ENCODE measurements around the gene TFF2.

Gene TFF2

DNA sequence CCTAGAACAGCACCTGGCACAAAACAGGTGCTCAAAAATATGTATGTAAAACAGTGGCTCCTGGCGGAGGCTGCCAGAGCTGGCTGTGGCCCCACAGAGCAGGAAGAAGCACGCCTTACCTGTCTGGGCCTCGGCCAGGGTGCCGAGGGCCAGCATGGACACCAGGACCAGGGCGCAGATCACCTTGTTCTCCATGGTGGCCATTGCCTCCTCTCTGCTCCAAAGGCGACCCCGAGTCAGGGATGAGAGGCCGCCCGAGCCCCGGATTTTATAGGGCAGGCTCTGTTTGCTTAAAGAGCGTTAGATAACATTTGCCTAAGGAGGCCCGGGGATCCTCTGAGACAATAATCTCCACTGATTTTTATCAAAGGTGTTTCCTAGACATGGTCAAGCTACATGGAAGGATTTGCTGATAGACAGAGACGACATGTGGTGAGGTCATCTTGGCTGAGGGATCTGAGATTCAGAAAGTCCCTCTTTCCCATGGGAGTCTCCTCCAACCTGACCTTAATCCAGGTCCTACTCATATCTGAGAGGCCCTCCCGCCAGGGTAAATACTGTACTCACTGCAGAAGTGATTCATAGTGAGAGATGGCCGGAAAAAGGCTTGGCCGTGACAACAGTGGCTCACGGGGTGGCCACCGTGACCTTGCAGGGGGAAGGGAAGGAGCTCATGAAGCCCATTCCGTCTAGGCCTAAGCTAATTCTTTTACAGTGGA, 15.7 kb upstream of the TFF2 start, which contains the start of gene TFF1:
TSS of gene TFF1 (minus strand) at position 244 of the 719 bp plus-strand sequence. CDS start at position 204, 40 bp downstream.
- no peak for DNase-seq (ENCODE audit: low read depth)

DNA sequence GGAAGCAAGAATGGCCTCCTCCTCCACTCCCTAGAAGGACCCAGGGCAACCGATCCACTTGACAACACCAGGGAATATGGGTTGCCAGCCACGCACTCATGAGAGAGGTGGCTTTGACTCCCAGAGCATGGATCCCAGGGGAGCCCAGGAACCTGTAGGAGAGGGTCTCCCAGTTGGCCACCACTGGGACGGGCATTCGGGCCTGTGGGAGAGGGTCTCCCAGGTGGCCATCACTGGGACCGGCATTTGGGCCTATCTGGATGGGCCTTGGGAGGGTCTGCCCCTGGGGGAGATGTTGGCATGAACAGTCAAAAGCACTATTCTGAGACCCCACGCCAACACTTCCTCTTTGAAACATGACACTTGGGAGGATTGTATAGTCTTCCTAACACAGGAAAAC, 15.0 kb upstream of the TFF2 start:
- DNase-seq (ENCODE audit: low read depth): no peak

DNA sequence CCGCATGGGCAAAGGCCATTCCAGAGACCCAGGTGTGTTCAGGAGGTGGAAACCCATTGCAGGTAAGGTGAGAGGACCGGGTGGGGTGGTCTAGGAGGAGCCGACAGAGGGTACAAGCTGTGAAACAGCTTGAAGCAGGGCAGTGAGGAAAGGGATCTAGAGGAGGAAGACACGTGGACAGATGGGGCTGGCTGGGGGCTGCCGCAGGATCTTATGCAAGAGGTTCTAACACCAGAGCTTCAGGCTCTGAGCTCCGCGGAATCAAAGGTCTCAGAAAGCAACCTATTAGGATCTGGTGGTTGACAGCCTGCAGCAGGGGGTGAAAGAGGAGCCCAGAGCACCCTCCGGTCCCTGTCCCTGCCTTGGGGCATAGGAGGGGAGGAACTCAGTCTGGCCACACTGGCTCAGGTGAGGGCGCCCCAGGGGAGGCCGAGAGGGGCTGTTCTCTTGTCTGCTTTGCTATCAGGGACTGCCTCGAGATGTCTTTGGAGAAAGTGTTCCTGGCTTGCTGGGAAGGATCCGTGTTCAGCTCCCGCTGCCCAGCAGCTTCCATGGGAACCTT, 13.6 kb upstream of the TFF2 start:
- DNase-seq (ENCODE audit: low read depth): no peak

DNA sequence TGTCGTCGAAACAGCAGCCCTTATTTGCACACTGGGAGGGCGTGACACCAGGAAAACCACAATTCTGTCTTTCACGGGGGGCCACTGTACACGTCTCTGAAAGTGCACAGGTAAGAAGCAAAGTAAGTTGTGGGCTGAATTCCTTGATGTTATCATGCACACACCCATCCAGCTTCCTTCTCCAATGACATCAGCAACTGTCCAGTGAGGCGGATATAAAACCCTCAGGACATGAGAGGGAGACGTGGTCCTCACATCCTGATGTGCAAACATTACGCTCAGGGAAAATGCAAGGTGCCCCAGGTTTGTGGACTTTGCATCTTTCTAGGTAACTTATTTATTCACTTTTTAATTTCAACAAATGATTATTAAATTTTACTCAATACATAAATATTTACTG, 12.5 kb upstream of the TFF2 start:
- no peak for DNase-seq (ENCODE audit: low read depth)

DNA sequence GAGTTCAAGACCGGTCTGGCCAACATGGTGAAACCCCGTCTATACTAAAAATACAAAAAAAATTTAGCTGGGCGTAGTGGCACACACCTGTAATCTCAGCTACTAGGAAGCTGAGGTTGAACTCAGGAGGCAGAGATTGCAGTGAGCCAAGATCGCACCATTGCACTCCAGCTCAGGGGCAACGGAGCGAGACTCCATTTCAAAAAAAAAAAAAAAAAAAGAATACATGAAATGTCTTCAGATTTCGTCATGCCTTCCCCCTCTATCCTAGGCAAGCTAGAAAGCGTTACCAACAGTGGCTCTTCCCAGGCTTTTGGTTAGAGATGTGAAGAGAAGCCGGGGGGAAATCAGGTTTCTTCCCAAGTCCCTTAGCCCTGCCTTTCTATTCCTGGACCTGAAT, 11.9 kb upstream of the TFF2 start:
- no peak for DNase-seq (ENCODE audit: low read depth)

DNA sequence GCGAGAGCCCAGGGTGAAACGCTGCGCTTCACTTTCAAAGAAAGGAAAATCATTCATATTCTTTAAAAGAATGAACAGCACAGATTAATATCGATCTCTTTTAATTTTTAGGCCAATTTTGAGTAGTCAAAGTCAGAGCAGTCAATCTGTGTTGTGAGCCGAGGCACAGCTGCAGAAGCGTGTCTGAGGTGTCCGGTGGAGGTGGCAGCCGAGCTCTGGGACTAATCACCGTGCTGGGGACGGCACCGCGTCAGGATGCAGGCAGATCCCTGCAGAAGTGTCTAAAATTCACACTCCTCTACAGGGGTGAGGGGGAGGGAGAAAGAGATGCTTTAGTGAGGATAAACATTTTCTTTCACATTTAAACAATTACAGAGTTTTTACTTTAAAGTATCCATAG, 11.4 kb upstream of the TFF2 start:
- DNase-seq (ENCODE audit: low read depth): no peak

DNA sequence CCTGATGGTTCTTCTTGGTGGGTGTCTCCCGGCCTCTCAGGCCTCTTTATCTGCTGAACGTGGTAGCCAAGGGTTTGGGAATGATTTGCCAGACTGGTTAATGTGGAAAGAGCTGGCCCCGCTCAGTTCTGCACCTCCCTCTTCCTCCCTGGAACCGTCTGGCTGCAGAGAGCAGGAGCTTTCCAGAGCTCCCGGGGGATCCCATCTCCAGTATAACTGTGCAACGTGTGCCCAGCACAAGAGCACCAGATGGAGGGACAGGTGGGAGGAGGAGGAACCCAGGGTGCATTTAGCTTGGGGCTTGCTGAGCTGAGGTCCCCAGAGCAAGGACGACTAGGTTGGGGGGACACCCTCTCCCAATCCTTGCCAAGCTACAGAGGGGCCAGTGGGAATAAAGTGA, 10.5 kb upstream of the TFF2 start:
- no peak for DNase-seq (ENCODE audit: low read depth)

DNA sequence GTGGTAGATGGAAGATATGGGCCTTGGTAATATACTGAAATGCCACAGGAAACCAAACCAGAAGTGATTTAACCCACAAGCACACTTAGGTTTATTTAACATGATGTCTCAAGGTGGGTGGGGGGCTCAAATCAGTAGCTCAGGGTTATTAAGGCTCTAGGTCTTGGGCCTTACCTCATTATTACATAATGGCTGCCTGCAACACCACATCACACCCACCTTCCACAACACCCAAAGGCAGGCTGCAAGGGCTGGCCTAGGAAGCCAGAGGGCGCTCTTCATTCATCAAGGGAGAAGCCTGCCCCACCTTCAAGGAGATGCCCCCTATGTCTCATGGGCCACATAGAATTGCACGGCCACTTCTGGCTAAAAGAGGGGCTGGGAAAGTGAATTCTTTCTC, 9.5 kb upstream of the TFF2 start:
- DNase-seq (ENCODE audit: low read depth): no peak

DNA sequence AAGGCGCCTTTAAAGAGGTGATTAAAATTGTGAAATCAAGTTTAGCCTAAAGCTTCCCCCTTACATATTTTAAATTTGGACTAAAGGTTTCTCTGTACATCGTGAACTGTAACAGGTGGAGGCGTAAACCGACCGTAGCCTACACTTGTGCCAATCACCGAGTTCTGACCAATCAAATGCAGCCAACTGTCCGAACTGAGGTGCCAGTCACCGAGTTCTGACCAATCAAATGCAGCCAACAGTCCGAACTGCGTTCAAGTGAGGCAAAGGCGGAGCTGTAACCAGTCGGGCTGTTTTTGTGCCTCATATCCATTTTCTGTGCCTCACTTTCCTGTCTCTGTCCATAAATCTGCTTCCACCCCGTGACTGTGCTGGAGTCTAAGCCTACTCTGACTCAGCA, 8.1 kb upstream of the TFF2 start:
- DNase-seq (ENCODE audit: low read depth): no peak

DNA sequence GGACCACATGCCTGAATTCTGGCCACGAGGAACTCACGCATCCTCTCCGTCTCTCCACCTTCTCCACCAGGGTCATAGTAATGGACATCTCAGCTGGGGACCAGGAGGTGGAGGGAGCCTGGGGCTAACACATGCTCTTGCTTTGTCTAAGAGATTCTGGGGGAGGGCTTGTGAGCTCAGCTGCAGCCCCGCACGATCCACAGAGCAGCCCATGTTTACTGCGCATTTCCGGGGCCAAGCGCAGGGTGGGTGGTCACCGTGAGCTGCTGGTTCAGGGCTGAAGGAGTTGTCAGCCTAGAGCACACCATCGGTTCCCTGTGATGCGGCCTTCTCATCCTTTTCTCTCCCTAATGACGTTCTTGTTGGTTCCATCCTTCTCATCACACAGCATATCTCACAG, 7.5 kb upstream of the TFF2 start:
- DNase-seq (ENCODE audit: low read depth): no peak

DNA sequence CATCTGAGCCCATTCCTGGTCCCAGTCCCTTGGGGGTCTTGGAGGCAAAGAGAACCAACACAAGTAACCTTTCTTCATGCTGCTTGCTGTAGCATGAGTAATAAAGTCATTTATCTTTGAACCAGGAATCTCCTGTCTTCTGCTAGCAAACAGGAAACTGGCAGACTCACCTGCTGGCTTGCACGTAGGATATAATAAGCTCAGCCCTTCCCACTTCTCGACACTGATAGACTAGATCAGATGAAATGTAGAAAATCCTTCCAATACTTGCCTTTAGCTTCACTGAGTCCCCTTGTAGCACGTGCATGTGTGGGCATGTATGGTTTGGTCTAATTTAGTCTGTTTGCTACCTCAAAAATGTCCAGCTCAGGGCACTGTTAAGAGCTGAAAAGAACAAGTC, 6.5 kb upstream of the TFF2 start:
- no peak for DNase-seq (ENCODE audit: low read depth)

DNA sequence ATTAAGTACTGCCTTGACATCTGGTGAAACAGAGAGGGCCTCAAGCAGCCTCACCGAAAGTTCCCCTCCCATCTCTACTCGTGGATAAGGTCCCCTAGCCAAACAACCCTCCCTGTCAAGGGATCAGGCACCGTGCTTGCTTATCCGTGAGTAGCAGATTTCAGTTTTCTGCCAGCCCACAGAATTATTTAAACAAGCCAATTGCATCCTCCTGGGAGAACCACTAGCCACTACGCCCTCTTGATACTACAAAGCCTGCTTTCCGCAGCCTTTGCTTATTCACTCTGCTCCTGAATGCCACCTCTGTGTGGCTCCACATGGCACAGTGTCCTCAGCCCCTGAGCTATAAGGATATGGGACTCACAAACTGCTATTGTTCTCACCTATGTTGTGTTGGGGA, 5.9 kb upstream of the TFF2 start:
- no peak for DNase-seq (ENCODE audit: low read depth)

DNA sequence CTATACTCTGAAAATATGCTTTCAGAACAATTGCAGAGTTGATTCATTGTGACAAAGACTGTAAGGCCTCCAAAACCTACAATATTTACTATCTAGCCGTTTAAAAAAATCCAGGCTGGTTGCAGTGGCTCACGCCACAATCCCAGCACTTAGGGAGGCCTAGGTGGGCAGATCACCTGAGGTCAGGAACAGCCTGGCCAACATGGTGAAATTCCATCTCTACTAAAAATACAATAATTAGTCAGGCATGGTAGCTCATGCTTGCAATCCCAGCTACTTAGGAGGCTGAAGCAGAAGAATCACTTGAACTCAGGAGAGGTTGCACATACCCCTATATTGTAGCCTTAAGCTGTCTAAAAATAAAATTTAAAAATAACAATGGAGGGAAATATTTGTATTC, 5.3 kb upstream of the TFF2 start:
- DNase-seq (ENCODE audit: low read depth): no peak

DNA sequence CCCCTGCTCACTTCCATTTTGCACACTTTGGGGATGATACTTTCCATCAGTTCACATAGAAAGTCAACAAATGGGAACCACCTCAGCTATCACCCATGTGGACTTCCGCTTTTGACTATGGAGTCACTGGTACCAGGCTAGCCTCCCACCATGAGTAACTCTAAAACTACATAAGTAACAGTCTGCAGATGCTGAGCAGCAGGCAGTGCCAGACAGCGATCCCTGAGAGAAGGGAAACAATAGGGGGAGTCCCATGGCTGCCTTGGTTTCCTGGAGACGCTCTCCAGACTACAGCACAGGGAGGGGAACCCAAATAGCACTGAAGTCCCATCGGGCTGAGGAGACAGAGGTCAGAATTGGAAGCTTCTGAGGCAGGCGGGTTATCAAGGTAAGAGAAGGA, 2.8 kb upstream of the TFF2 start:
- DNase-seq (ENCODE audit: low read depth): no peak

DNA sequence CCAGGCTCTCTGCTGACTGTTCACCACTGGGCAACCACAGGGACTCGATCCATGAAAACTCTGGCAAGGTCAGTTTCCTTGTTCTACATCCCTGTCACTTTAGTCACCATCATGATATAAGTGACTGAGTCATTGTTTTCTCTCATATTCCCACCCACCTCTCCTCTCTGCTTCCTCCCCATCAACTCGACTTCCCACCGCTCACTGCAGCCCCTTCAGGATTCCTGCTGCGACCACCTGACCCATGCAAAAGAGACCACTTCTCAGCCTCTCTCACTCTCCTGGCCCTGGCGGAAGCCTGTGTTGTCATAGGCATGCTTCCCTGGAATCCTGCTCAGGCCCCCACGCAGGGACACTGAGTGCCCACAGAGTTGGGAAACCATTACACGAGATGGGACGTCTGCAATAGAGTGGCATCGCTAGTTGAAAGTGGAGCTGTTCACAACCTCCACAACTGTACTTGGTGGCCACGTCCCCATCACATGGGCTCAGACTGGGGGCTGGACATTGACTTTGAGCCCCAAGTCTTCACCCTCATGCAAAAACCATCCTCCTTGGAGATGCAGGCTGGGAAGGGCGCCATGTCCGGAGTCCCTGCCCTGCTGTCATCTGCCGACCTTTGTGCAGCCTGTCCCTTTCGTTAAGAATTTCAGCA, 1.8 kb upstream of the TFF2 start:
- DNase-seq (ENCODE audit: low read depth): no peak

DNA sequence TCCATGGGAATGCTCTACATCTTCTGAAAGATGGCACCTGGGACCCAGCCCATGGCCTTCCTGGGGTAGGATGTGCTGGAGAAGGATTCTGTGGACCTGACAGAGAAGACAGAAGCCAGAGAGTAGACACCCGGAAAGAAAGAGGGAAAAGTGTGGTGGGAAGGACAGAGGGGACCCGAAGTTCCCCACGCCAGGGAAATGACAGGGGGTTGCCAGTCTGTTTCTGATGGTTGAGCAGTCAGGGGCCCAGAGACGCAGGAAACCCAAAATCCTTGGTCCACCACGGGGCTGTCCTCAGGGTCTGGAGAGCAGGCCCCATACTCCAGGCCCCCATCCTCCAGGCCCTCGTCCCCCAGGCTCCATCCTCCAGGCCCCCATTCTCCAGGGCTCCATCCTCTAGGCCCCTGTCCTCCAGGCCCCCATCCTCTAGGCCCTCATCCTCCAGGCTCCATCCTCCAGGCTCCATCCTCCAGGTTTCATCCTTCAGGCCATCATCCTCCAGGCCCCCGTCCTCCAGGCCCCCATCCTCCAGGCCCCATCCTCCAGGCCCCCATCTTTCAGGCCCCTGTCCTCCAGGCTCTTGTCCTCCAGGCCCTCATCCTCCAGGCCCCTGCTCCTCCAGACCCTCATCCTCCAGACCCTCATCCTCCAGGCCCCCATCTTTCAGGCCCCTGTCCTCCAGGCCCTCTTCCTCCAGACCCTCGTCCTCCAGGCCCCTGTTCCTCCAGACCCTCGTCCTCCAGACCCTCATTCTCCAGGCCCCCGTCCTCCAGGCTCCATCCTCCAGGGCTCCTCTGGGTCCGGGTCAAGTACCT, 1.0 kb upstream of the TFF2 start:
- no peak for DNase-seq (ENCODE audit: low read depth)

DNA sequence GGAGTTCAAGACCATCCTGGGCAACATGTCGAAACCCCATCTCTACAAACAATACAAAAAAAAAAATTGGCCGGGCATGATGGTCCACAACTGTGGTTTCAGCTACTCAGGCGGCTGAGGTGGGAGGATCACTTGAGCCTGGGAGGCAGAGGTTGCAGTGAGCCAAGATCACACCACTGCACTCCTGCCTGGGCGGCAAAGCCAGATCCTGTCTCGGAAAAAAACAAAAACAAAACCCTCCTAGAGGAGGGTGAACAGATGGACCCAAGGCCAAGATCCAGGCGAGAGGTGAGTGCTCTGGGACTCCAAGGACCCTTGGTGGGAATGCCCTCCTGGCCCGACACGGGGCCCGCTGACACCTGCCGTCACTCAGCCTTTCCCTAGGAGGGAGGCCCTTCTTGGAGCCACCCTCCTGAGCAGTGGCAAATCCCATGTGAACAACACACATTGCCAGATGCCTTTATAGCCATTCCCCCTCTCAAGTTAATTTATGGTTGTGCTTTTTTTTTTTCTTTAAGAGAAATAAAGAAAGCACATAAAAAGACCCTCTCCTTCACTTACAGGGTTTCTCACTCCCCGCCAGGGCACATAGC, 380 bp downstream of the TFF2 start:
- no peak for DNase-seq (ENCODE audit: low read depth)

DNA sequence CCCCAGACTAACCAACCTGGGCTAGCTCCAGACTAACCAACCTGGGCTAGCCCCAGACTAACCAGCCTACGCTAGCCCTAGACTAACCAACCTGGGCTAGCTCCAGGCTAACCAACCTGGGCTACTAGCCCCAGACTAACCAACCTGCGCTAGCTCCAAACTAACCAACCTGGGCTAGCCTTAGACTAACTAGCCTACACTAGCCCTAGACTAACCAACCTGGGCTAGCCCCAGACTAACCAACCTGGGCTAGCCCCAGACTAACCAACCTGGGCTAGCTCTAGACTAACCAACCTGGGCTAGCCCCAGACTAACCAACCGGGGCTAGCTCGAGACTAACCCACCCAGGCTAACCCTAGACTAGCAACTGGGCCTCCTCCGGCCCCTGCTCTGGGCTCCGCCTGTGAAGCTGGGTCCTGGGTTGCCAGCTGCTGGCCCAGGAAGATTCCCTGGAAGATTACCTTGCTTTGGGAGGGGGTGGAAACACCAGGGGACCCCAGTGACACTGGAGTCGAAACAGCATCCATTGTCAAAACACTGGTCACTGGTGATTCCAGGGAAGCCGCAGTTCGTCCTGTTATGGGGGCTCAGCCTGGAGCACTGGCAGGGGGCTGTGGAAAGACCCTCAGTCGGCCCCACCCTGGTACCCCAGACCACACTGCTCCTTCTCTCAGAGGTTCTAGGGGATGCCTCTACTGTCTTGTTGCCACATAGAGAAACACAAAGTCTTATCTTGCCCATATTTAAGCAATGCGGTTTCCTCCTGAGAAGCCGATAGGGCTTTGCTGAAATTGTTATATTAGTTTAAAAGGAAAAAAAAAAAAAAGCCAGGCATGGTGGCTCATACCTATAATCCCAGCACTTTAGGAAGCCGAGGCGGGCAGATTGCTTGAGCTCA, 1.1 kb downstream of the TFF2 start:
- DNase-seq (ENCODE audit: low read depth): no peak

DNA sequence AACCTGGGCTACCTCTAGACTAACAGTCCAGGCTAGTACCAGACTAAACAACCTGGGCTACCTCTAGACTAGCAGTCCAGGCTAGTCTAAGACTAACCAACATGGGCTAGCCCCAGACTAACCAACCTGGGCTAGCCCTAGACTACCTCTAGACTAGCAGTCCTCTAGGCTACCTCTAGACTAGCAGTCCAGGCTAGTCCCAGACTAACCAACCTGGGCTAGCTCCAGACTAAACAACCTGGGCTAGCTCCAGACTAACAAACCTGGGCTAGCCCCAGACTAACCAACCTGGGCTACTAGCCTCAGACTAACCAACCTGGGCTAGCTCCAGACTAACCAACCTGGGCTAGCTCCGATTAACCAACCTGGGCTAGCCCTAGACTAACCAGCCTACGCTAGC, 2.0 kb downstream of the TFF2 start:
- no peak for DNase-seq (ENCODE audit: low read depth)

DNA sequence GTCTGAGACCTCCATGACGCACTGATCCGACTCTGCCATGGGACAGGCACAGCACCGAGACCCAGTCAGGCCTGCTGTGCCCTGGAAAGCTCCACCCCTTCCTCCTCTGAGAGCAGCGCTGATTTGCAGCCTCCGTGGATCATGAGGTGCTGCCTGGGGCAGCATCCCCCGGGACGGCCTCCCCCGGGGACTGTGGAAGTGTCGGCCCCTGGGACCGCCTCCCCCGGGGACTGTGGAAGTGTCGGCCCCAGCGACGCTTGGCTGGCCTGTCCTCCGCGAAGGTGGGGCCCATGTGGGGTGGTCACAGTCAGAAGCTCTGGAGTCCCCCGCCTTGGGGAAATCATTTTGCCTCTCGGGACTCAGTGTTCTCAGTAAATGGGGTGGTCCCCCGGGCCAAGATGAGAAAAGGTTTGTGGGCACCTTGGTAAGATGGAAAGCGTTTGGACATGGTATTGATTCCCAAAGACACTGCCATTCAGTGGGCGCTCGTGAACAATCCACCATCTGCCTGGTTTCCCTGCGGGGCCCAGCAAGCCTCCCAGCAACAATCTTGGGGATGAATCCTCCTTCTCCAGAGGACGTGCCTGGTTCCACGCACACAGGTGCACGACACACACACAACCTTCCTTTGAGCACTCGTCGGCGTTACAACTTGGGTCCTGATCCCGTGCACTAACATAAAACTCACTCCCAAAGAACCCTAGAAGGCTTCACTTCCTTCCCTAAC, 3.0 kb downstream of the TFF2 start:
- no peak for DNase-seq (ENCODE audit: low read depth)
